ENCODE results near the gene SORCS2. TPM values are rescaled to one million over a fixed set of nuclear protein-coding genes. Genes with fewer than 3 reads are reported as not detected.

Gene SORCS2
- total and polyA plus RNA-seq, 2 of the 8 experiments (the other 6 are each of a cell fraction or from before 2014, with no cell fraction given), result 0.36 to 1.8 TPM

GRCh38 chr4:7207628-7208231 is 15.4 kb downstream of the SORCS2 start:
- Histone ChIP-seq H3K4me2 (ENCODE audit: insufficient read depth in 1 of 2, low read depth in 2 of 2, low read length in 2 of 2) (peak overlapping the region in 1 of 2 experiments; percentile 12; a peak in 1 of 4 replicates), H3K27ac (ENCODE audit: low read depth, low read length) (no peak overlapping the region), H4K5ac (ENCODE audit: insufficient read length, low read depth, low read length) (no peak overlapping the region), H3K14ac (ENCODE audit: insufficient read length) (no peak overlapping the region), H4K91ac (replicated peaks; ENCODE audit: insufficient read length, low read length) (no peak overlapping the region), H3K9me3 (ENCODE audit: insufficient read depth in 2 of 2, low read depth in 1 of 2, low read length in 1 of 2) (no peaks in the 10 kb centered on the region), H4K20me1 (replicated peaks in 1 of 2; ENCODE audit: control insufficient read depth in 1 of 2, insufficient read depth in 2 of 2, low read length in 2 of 2) (no peaks in the 10 kb centered on the region), H3K79me1 (ENCODE audit: low read depth, low read length) (no peaks in the 10 kb centered on the region), H3K18ac (ENCODE audit: extremely low read depth, low read length) (no peak overlapping the region), H3K56ac (replicated peaks; ENCODE audit: insufficient read length, low read depth, low read length) (no peak overlapping the region), H3K79me2 (ENCODE audit: control insufficient read depth in 1 of 2, insufficient read depth in 2 of 2, low read length in 2 of 2) (no peaks in the 10 kb centered on the region), H3K23ac (ENCODE audit: insufficient read length) (no peak overlapping the region), H2BK15ac (ENCODE audit: low read length) (no peak overlapping the region), H2BK5ac (ENCODE audit: low read depth, low read length) (no peak overlapping the region), H3K23me2 (ENCODE audit: low read depth, low read length) (no peaks in the 10 kb centered on the region), H2BK120ac (replicated peaks; ENCODE audit: low read depth, low read length) (no peak overlapping the region), H2BK20ac (ENCODE audit: low read length) (no peak overlapping the region), H4K8ac (ENCODE audit: extremely low read depth, insufficient read depth, low read length) (peak overlapping the region; percentile 48; the same call in 1 of the 2 replicates), H3K36me3 (ENCODE audit: control insufficient read depth in 2 of 4, insufficient read depth in 4 of 4, low read length in 3 of 4) (no peaks in the 10 kb centered on the region), H3K27me3 (replicated peaks in 1 of 4; ENCODE audit: control insufficient read depth in 3 of 4, extremely low read depth in 1 of 4, insufficient read depth in 3 of 4, low read length in 3 of 4) (0 out of 7 replicates have a peak, but pooled peaks cover 0 to 2% (median 0%) of the 10 kb centered on the region in 4 experiments), H3K4me3 (ENCODE audit: extremely low read depth in 1 of 4, insufficient read depth in 2 of 4, low read depth in 3 of 4, low read length in 4 of 4) (no peak overlapping the region), H2AK5ac (ENCODE audit: low read depth, low read length) (no peak overlapping the region), H3K9ac (replicated peaks in 1 of 4; ENCODE audit: extremely low read depth in 1 of 4, low read depth in 3 of 4, low read length in 3 of 4) (no peak overlapping the region), H3K4me1 (replicated peaks in 1 of 4; ENCODE audit: control insufficient read depth in 3 of 4, insufficient read depth in 4 of 4, low read length in 3 of 4) (peaks cover 0 to 5% (median under 1%) of the 10 kb centered on the region in 4 experiments; a peak in 4 of 7 replicates), H2AFZ (ENCODE audit: low read length) (peak overlapping the region; percentile 11; the same call in 1 of the 2 replicates), H2BK12ac (ENCODE audit: low read depth, low read length) (no peak overlapping the region), H3K4ac (replicated peaks; ENCODE audit: insufficient read length, low read depth, low read length) (no peak overlapping the region)
- no peak for TF ChIP-seq CTCF (IDR thresholded peaks at IDR 0.05; ENCODE audit: control extremely low read depth in 1 of 3, insufficient read depth in 1 of 3, low read depth in 1 of 3, low read length in 3 of 3)
- FAIRE-seq (no peak), DNase-seq (ENCODE audit: low read depth in 1 of 2, low spot score in 2 of 2) (no peak)
- ChIA-PET POLR2A (ENCODE audit: partially characterized antibody) (interaction anchor here (1.1 to 1.2 kb wide), 2 partner anchors 11 to 14 kb away, joined by 3 read pairs; no protein-coding TSS in a partner anchor), CTCF (ENCODE audit: partially characterized antibody) (interaction anchor here (0.7 to 4.1 kb wide), 5 partner anchors 13 to 128 kb away, joined by 3 to 22 read pairs (median 7); partner anchors contain the start of gene SORCS2)
- WGBS, 2 experiments (ENCODE audit: extremely low coverage in 1 of 2, insufficient coverage in 1 of 2, insufficient read length in 1 of 2, insufficient replicate concordance in 2 of 2, low coverage in 1 of 2, low lambda C conversion rate in 2 of 2, missing lambda C conversion rate in 1 of 2), result 87% methylated on average over 11 of the region's 11 CpGs; no CpG with 5 or more reads in 1 of the 2 experiments
